H9 (cell line): Measurements from ENCODE around the gene RFWD3. TPM values are rescaled to one million over a fixed set of nuclear protein-coding genes. Genes with fewer than 3 reads are reported as not detected.

Experiments used
- DNase-seq: peaks from one replicate; pipeline ENCODE4 v3.0.0-alpha.2; 2017
- H2AFZ ChIP-seq: one replicate; pipeline ENCODE4 v1.6.1; 2013; ENCODE audit warnings: mild to moderate bottlenecking, low read length, control low read depth, moderate library complexity
- H2AK5ac ChIP-seq: 2 replicates; pipeline ENCODE4 v1.6.1; 2013; ENCODE audit warnings: low read length, control low read depth, mixed read lengths; ENCODE audit not compliant: insufficient read length
- H2BK120ac ChIP-seq: one replicate; pipeline ENCODE4 v1.6.1; 2013; ENCODE audit warnings: low read depth, mild to moderate bottlenecking, low read length, control low read depth, inconsistent platforms; ENCODE audit not compliant: poor library complexity, severe bottlenecking
- H2BK12ac ChIP-seq: 2 replicates; pipeline ENCODE4 v1.6.1; 2013; ENCODE audit warnings: low read length, control low read depth, mixed read lengths, low read depth; ENCODE audit not compliant: insufficient read length
- H2BK15ac ChIP-seq: 2 replicates; pipeline ENCODE4 v1.6.1; 2013; ENCODE audit warnings: low read depth, low read length, control low read depth
- H2BK20ac ChIP-seq: one replicate; pipeline ENCODE4 v1.6.1; 2013; ENCODE audit warnings: low read depth, mild to moderate bottlenecking, low read length, control low read depth, inconsistent platforms; ENCODE audit not compliant: poor library complexity, severe bottlenecking
- H2BK5ac ChIP-seq: 2 replicates; pipeline ENCODE4 v1.6.1; 2013; ENCODE audit warnings: low read length, control low read depth, mixed read lengths; ENCODE audit not compliant: insufficient read length
- H3K14ac ChIP-seq: 2 replicates; pipeline ENCODE4 v1.6.1; 2013; ENCODE audit warnings: low read length, control low read depth; ENCODE audit not compliant: insufficient read depth
- H3K18ac ChIP-seq: 2 replicates; pipeline ENCODE4 v1.6.1; 2013; ENCODE audit warnings: low read depth, mild to moderate bottlenecking, mixed read lengths, low read length, control low read depth; ENCODE audit not compliant: insufficient read length
- H3K23ac ChIP-seq: 2 replicates; pipeline ENCODE4 v1.6.1; 2013; ENCODE audit warnings: low read length, control low read depth, mixed read lengths, low read depth; ENCODE audit not compliant: insufficient read length
- H3K23me2 ChIP-seq: 2 replicates; pipeline ENCODE4 v1.6.1; 2013; ENCODE audit warnings: low read depth, mild to moderate bottlenecking, mixed read lengths, low read length, control low read depth; ENCODE audit not compliant: insufficient read length, poor library complexity, severe bottlenecking
- H3K27ac ChIP-seq: 2 replicates; pipeline ENCODE4 v1.5.1; 2013; ENCODE audit warnings: low read length, control low read depth, mixed read lengths, low read depth; ENCODE audit not compliant: insufficient read length
- H3K27me3 ChIP-seq: 2 replicates; pipeline ENCODE4 v1.6.1; 2013; ENCODE audit warnings: low read length, control low read depth, inconsistent platforms; ENCODE audit not compliant: insufficient read depth
- H3K4ac ChIP-seq: 2 replicates; pipeline ENCODE4 v1.6.1; 2013; ENCODE audit warnings: low read depth, mild to moderate bottlenecking, control low read depth, inconsistent platforms, low read length, moderate library complexity
- H3K4me1 ChIP-seq: 2 replicates; pipeline ENCODE4 v1.6.1; 2013; ENCODE audit warnings: low read length, control low read depth, inconsistent platforms; ENCODE audit not compliant: insufficient read depth
- H3K4me2 ChIP-seq: 2 replicates; pipeline ENCODE4 v1.6.1; 2013; ENCODE audit warnings: low read length, control low read depth, mixed read lengths; ENCODE audit not compliant: insufficient read length, insufficient read depth
- H3K56ac ChIP-seq: 2 replicates; pipeline ENCODE4 v1.6.1; 2013; ENCODE audit warnings: low read depth, mild to moderate bottlenecking, mixed read lengths, low read length, control low read depth; ENCODE audit not compliant: insufficient read length
- H3K79me1 ChIP-seq: 2 replicates; pipeline ENCODE4 v1.6.1; 2013; ENCODE audit warnings: low read depth, mild to moderate bottlenecking, moderate library complexity, low read length, control low read depth, inconsistent platforms; ENCODE audit not compliant: insufficient read depth, poor library complexity, severe bottlenecking
- H3K79me2 ChIP-seq: 2 replicates; pipeline ENCODE4 v1.6.1; 2013; ENCODE audit warnings: low read length, control low read depth, inconsistent platforms; ENCODE audit not compliant: insufficient read depth
- H3K9ac ChIP-seq: 2 replicates; pipeline ENCODE4 v1.6.1; 2013; ENCODE audit warnings: low read length, control low read depth, mixed read lengths; ENCODE audit not compliant: insufficient read length; ENCODE audit errors: extremely low read depth
- H3K9me3 ChIP-seq: one replicate; pipeline ENCODE4 v1.6.1; 2013; ENCODE audit warnings: low read depth, low read length, inconsistent platforms; ENCODE audit not compliant: control insufficient read depth
- H3T11ph ChIP-seq: one replicate; pipeline ENCODE4 v1.6.1; 2013; ENCODE audit warnings: mild to moderate bottlenecking, low read length, control low read depth, inconsistent platforms
- H4K20me1 ChIP-seq: one replicate; pipeline ENCODE4 v1.6.1; 2013; ENCODE audit not compliant: control insufficient read depth, insufficient read length, insufficient read depth
- H4K5ac ChIP-seq: 2 replicates; pipeline ENCODE4 v1.6.1; 2013; ENCODE audit warnings: low read depth, mild to moderate bottlenecking, mixed read lengths, low read length, control low read depth; ENCODE audit not compliant: insufficient read length
- H4K8ac ChIP-seq: replicated peaks from 2 replicates; pipeline ENCODE4 v1.6.1; 2013; ENCODE audit warnings: low read length, control low read depth, mixed read lengths, low read depth; ENCODE audit not compliant: insufficient read length
- H4K91ac ChIP-seq: 2 replicates; pipeline ENCODE4 v1.6.1; 2013; ENCODE audit warnings: low read depth, mild to moderate bottlenecking, moderate library complexity, mixed read lengths, low read length, control low read depth; ENCODE audit not compliant: insufficient read length
- H3K27ac Mint-ChIP-seq, 3 experiments: 2 replicates in 2 of 3; 3 replicates in 1 of 3; pipeline ENCODE4 v1.8.0; 2020 to 2021; ENCODE audit warnings: mixed read lengths in 3 of 3, mild to moderate bottlenecking in 1 of 3, moderate library complexity in 1 of 3
- H3K27me3 Mint-ChIP-seq: 2 replicates; pipeline ENCODE4 v1.8.0; 2021; ENCODE audit warnings: low read depth, mild to moderate bottlenecking, moderate library complexity, mixed read lengths
- H3K36me3 Mint-ChIP-seq, 3 experiments: 2 replicates in 2 of 3; 3 replicates in 1 of 3; pipeline ENCODE4 v1.8.0; 2020 to 2021; ENCODE audit warnings: low read depth in 3 of 3, mixed read lengths in 3 of 3; ENCODE audit not compliant: insufficient read depth in 1 of 3
- H3K4me1 Mint-ChIP-seq, 2 experiments: 2 replicates each; pipeline ENCODE4 v1.8.0; 2020; ENCODE audit warnings: mixed read lengths in 2 of 2
- H3K4me3 Mint-ChIP-seq, 2 experiments: 2 replicates in 1 of 2; 3 replicates in 1 of 2; pipeline ENCODE4 v1.8.0; 2020 to 2021; ENCODE audit warnings: mild to moderate bottlenecking in 2 of 2, mixed read lengths in 2 of 2, moderate library complexity in 1 of 2
- H3K9me3 Mint-ChIP-seq, 2 experiments: 2 replicates in 1 of 2; 3 replicates in 1 of 2; pipeline ENCODE4 v1.8.0; 2020; ENCODE audit warnings: mild to moderate bottlenecking in 2 of 2, mixed read lengths in 2 of 2, moderate library complexity in 1 of 2
- WGBS: extraction: QIAGEN DNeasy Blood & Tissue Kit; methylation state at CpG from one replicate; pipeline ENCODE4 v1.1.7; 2013; ENCODE audit warnings: missing lambda C conversion rate, low lambda C conversion rate, mixed read lengths; ENCODE audit not compliant: insufficient read length; ENCODE audit errors: extremely low coverage; 5-methylcytosine and 5-hydroxymethylcytosine counted together
- total RNA-seq: library from RNA; stranded (reverse); gene quantifications from 2 replicates; pipeline ENCODE4 v1.2.1, GENCODE V29; 2021
- TF ChIP-seq, protein P1 (sequence below): fragments of 200-600 bp; sonication (generic); conservative IDR thresholded peaks from 3 replicates; pipeline ENCODE4 v1.8.0; 2021; ENCODE audit warnings: antibody characterized with exemption, mild to moderate bottlenecking

Gene RFWD3
- total RNA-seq, 1 experiment from 2014 or later = 114 TPM

DNA sequence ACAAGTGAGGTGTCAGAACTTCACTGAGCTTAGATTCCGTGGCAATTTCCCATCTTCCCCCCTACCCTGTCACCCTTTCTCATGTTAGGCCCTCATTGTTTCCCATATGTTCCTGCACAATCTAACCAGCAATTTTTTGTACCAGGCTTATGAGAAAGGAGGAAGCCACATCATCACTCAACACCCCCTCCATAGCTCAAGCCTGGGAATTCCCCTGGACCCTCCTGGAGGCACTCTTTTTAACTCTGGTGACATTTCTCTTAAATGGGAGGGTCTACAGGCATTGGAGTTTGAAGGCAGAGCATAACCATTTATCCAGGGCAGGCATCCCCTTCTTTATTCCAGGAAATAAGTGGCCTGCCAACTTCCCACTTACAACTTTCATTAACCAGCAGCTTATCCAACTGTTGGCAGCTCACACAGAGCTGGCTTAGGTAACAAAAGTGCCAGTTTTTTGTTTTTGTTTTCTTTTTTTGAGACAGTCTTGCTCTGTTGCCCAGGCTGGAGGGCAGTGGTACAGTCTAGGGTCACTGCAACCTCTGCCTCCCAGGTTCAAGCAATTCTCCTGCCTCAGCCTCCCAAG lies 49.4 kb downstream of the RFWD3 start:
- Histone ChIP-seq H3K23me2 (no peaks in the 10 kb centered on the region), H2BK5ac (no peak overlapping the region), H3T11ph (no peak overlapping the region), H4K5ac (no peak overlapping the region), H4K91ac (no peak overlapping the region), H3K4me2 (no peak overlapping the region), H2BK120ac (no peak overlapping the region), H2BK12ac (no peak overlapping the region), H3K18ac (no peak overlapping the region), H3K14ac (no peak overlapping the region), H3K79me2 (no peaks in the 10 kb centered on the region), H2BK15ac (no peak overlapping the region), H3K4me1 (no peaks in the 10 kb centered on the region), H3K9me3 (no peaks in the 10 kb centered on the region), H2AFZ (no peak overlapping the region), H3K79me1 (no peaks in the 10 kb centered on the region), H3K4ac (no peak overlapping the region), H3K27ac (no peak overlapping the region), H3K27me3 (no peaks in the 10 kb centered on the region), H2BK20ac (no peak overlapping the region), H4K8ac (no peak overlapping the region), H4K20me1 (no peaks in the 10 kb centered on the region), H2AK5ac (no peak overlapping the region), H3K23ac (no peak overlapping the region), H3K9ac (no peak overlapping the region), H3K56ac (no peak overlapping the region)
- peaks cover 5 to 10% of the 10 kb centered on the region in 2 experiments for H3K4me1 Mint-ChIP-seq
- no peaks in the 10 kb centered on the region for H3K9me3 Mint-ChIP-seq
- no peak for DNase-seq
- H3K27ac Mint-ChIP-seq = peak overlapping the region in 1 of 3 experiments; percentile 17; a peak in 1 of 7 replicates
- TF ChIP-seq, protein P1, sequence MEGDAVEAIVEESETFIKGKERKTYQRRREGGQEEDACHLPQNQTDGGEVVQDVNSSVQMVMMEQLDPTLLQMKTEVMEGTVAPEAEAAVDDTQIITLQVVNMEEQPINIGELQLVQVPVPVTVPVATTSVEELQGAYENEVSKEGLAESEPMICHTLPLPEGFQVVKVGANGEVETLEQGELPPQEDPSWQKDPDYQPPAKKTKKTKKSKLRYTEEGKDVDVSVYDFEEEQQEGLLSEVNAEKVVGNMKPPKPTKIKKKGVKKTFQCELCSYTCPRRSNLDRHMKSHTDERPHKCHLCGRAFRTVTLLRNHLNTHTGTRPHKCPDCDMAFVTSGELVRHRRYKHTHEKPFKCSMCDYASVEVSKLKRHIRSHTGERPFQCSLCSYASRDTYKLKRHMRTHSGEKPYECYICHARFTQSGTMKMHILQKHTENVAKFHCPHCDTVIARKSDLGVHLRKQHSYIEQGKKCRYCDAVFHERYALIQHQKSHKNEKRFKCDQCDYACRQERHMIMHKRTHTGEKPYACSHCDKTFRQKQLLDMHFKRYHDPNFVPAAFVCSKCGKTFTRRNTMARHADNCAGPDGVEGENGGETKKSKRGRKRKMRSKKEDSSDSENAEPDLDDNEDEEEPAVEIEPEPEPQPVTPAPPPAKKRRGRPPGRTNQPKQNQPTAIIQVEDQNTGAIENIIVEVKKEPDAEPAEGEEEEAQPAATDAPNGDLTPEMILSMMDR = no peak
- peaks cover 9 to 41% (median 25%) of the 10 kb centered on the region in 3 experiments; a peak in 6 of 7 replicates for H3K36me3 Mint-ChIP-seq
- no peak overlapping the region for H3K4me3 Mint-ChIP-seq
- WGBS = no CpG with 5 or more reads among the region's 1 CpG
- no peaks in the 10 kb centered on the region for H3K27me3 Mint-ChIP-seq
